HL-60 (cell line): Measurements from ENCODE around the gene SYVN1.

ENCODE experiments used
- POLR2AphosphoS5 ChIP-seq: IDR thresholded peaks from 2 replicates; pipeline ENCODE4 v1.6.1; 2012; ENCODE audit warnings: low read depth
- TF ChIP-seq, protein P1 (sequence below): IDR thresholded peaks from one replicate; pipeline ENCODE4 v1.5.1; 2011; ENCODE audit warnings: low read length, control low read depth, inconsistent platforms; ENCODE audit not compliant: insufficient read depth

- TF ChIP-seq, protein P1, sequence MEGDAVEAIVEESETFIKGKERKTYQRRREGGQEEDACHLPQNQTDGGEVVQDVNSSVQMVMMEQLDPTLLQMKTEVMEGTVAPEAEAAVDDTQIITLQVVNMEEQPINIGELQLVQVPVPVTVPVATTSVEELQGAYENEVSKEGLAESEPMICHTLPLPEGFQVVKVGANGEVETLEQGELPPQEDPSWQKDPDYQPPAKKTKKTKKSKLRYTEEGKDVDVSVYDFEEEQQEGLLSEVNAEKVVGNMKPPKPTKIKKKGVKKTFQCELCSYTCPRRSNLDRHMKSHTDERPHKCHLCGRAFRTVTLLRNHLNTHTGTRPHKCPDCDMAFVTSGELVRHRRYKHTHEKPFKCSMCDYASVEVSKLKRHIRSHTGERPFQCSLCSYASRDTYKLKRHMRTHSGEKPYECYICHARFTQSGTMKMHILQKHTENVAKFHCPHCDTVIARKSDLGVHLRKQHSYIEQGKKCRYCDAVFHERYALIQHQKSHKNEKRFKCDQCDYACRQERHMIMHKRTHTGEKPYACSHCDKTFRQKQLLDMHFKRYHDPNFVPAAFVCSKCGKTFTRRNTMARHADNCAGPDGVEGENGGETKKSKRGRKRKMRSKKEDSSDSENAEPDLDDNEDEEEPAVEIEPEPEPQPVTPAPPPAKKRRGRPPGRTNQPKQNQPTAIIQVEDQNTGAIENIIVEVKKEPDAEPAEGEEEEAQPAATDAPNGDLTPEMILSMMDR = no peak
- TF ChIP-seq POLR2AphosphoS5 = no peak; the same call in 1 of the 2 replicates
Observed at GRCh38 chr11:65127473-65128181, 6.7 kb downstream of the SYVN1 start.
